HTERT RPE-1 (cell line): Measurements from ENCODE around the gene VTI1B.
"Not testable (repeated sequence)": the region's sequence is repeated elsewhere in the genome, so short reads cannot be mapped to it uniquely, and the experiment has no call there.

ENCODE experiments used
- in situ Hi-C: fragments of 300-500 bp; cut with MboI; formaldehyde crosslinking; loops from 4 replicates; pipeline ENCODE4 v1.14.3; 2020; ENCODE audit warnings: low sequenced_read_pairs

VTI1B gene, protein sequence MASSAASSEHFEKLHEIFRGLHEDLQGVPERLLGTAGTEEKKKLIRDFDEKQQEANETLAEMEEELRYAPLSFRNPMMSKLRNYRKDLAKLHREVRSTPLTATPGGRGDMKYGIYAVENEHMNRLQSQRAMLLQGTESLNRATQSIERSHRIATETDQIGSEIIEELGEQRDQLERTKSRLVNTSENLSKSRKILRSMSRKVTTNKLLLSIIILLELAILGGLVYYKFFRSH

DNA sequence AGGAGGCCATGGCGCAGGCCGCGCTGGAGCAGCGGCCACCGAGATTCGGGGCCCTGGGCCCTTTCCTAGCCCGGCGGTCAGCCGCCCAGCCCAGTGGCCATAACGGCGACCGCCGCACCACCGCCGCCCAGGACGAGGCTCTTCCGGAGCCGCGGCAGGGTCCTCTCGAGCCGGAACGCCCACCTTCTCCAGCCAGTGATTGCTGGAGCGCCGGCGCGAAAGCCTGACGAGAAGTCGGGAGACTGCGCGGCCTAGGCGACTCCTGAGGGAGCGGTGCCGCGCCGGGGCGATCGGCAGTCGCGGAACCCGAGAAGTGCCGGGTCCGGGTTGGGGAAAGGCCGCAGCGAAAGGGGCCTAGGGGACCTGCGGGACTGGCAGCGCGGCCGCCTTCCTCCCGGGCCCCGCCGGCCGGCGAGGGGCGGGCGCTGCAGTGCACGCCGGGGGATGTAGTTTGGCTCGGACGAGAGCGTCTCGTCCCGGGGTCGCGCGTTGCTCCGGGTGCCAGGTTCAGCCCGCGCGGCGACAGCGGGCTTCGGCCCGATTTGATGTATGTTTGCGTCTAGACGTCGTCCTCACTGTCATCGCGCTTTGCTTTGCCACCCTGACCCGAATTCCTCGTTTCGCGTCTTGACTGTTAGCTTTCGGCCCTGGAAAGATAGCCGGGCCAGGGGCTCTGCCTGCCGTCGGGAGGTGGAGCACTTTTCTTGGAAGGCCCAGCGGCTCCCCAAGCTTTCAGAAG, at the start of gene VTI1B:
Gene VTI1B, minus strand, starts transcription at position 153 of the 739 bp plus-strand sequence. Its CDS starts 143 bp downstream, at position 10.
- in situ Hi-C loops = no loop called here

DNA sequence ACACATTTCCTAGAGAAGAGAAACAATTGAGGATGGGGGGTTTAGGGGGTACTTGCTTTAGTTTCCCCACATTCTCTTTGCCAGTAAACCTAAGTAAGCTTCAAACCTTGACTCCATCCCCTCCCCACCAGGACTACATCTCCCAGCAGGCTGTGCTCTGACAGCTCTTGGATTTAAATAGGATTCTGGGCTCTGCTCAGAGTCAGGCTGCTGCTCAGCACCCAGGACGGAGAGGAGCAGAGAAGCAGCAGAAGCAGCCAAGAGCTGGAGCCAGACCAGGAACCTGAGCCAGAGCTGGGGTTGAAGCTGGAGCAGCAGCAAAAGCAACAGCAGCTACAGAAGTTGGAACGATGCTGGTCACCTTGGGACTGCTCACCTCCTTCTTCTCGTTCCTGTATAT, 47.9 kb upstream of the VTI1B start:
- in situ Hi-C loops = no loop called here

DNA sequence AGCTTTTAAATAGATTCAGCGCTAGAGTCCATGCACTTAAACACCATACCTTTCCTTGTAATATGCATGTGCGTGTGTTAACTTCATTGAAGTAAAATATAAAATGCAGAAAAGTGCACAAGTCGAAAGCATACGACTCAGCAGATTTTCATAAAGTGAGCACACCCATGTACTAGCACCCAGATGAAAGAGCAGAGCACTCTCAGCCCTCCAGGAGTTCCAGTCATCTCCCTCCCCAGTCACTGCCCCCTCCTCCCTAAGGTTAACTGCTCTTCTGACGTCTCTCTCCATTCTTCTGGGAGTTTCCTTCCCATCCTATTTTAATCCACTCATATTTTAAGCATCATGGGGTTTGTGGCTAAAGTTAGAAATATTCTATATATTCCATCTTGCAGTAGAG, 47.4 kb upstream of the VTI1B start:
- in situ Hi-C loops = no loop called here

DNA sequence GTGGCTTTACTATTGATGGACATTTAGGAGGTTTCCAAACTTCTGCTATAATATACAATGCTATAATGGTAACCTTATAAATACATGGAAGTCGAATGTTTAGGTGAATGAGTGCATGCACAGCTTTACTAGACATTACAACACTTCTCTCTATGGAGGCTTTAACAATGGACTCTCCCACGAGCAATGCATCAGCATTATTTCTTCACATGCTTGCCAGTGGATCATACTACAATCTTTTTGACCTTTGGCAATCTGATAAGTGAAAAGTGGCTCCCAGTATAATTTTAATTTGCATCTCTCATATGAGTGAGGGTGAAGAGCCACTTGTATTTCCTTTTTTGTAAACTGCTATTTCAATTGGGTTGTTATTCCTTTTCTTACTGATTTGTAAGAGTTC, 45.4 kb upstream of the VTI1B start:
- in situ Hi-C loops = no loop called here

GRCh38 chr14:67719385-67719784, 45.0 kb upstream of the VTI1B start:
- in situ Hi-C loops = not testable (repeated sequence)

GRCh38 chr14:67718265-67718664, 43.8 kb upstream of the VTI1B start:
- in situ Hi-C loops = no loop called here

DNA sequence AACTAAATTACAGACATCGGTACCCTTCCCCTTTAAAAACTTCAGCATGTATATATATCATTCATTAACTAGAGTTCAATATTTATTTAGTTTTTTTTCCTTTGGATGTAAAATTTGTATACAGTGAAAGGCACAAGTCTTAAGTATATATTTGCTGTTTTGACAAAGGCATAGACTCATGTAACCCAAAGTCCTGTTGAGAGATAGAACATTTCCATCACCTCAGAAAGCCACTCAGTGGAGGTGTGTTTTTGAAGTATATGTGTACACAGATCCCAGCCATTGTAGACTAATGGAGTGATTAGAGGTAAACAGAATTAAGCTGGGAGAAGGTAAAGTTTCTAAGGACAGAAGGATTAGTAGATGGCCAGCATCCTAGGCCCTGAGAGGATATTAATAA, 42.6 kb upstream of the VTI1B start:
- in situ Hi-C loops = no loop called here

- in situ Hi-C loops = no loop called here
These were observed 35.8 kb upstream of the VTI1B start for GRCh38 chr14:67710209-67710608.

GRCh38 chr14:67709796-67710195, 35.4 kb upstream of the VTI1B start:
- in situ Hi-C loops = not testable (repeated sequence)

DNA sequence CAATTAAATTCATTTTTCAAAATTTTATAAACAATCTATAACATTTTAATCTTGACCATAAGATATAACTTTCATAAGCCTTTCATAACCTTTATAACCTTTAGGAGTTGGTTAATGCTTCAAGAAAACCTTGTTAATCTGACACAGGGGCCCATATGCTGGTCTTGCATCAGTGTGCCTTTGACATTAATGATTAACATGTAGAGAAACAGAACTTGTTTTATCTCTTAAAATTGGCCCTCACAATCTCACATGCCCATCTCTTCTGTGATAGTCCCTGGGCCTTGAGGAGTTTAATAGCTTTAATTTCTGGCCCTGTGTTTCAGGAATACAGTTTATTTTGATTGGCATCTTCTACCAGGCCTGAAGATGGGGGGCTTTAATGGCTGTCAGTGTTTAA, 34.9 kb upstream of the VTI1B start:
- in situ Hi-C loops = not testable (repeated sequence)

- in situ Hi-C loops = no loop called here
These were observed 30.8 kb upstream of the VTI1B start for GRCh38 chr14:67705211-67705610.

DNA sequence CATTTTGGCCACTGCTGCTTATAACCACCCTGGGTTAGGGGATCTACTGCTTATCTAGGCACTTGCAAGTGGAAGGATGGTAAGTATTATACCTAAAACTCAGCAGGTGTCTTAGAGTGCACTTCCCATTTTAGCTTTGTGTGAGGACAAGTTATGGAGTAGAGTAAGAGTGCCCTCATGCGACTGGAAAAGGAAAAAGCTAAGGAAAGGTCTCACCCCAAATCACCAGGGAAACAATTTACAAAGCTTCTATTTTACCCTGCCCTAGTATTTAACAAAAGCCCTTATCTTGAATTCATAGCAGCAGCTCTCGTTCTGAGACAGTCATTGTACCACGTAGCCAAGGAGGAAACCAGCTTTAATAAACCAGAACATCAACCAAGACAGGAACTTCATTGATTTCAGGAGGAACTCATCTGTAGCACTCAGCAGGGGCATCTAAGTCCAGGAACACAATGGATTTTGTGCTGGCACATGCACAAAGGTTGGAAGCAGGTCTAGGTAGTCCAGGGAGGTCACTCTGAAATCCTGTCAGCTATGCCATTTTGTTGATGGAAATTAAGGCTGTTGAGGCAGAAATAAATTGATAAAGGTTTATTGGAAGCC, 30.2 kb upstream of the VTI1B start:
- in situ Hi-C loops = no loop called here

GRCh38 chr14:67703997-67704396, 29.6 kb upstream of the VTI1B start:
- in situ Hi-C loops = no loop called here

DNA sequence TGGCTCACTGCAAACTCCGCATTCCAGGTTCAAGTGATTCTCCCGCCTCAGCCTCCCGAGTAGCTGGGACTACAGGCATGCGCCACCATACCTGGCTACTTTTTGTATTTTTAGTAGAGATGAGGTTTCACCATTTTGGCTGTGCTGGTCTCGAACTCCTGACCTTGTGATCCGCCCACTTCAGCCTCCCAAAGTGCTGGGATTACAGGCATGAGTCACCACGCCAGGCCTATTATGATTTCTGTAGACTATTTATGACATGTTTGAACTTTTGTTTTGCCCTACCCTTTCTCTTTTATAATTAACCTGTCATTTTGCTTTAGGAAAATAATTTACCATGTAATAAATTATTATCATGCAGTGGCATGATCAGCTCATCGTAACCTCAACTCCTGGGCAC, 27.1 kb upstream of the VTI1B start, which contains the start of gene RDH12:
Gene RDH12, plus strand, starts transcription at position 395 of the 400 bp plus-strand sequence. CDS start 20,757 bp downstream, outside the sequence.
- in situ Hi-C loops = not testable (repeated sequence)

- in situ Hi-C loops = no loop called here
These were observed 23.7 kb upstream of the VTI1B start for GRCh38 chr14:67698179-67698578.

GRCh38 chr14:67697006-67697405, 22.6 kb upstream of the VTI1B start:
- in situ Hi-C loops = no loop called here

GRCh38 chr14:67695394-67695949, 21.0 kb upstream of the VTI1B start, which contains the start of gene RDH11:
Gene RDH11, minus strand, starts transcription at chr14:67695764. Its CDS starts 61 bp downstream, at chr14:67695703.
- in situ Hi-C loops = no loop called here

- in situ Hi-C loops = no loop called here
These were observed 20.5 kb upstream of the VTI1B start for GRCh38 chr14:67694791-67695393.

DNA sequence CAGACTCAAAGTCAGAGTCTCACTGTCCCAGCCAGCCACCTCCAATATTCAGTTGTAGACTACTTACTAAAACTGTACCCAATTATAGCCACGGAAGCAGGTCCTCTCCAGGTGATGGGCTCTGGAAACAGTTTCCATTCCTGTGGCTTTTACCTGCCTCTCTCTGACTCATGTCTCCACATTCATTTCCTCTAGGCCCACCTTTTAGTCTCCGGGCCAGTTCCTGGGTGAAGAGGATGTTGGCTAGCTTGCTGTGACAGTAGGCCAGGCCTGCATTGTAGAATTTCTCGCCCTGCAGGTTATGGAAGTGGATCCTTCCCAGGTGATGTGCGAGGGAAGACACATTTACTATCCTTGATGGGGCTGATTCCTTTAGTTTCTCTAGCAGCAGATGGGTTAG, 15.6 kb upstream of the VTI1B start:
- in situ Hi-C loops = no loop called here

GRCh38 chr14:67683842-67684241, 9.4 kb upstream of the VTI1B start:
- in situ Hi-C loops = no loop called here

GRCh38 chr14:67680941-67681340, 6.5 kb upstream of the VTI1B start:
- in situ Hi-C loops = no loop called here
